HepG2 (cell line): ENCODE data around the gene RASD1. TPM values are rescaled to one million over a fixed set of nuclear protein-coding genes. Genes with fewer than 3 reads are reported as not detected.

ENCODE experiments used
- HNRNPL ChIP-seq: fragments of 200-400 bp; formaldehyde crosslinking; IDR thresholded peaks from 2 replicates; pipeline ENCODE4 v1.6.1; 2017; ENCODE audit warnings: mild to moderate bottlenecking, low read depth, low read length
- KAT8 ChIP-seq: IDR thresholded peaks from 2 replicates; pipeline ENCODE4 v1.6.1; 2016; ENCODE audit warnings: missing genetic modification reagents, missing compliant biosample characterization
- MEIS2 ChIP-seq: sonication (generic); formaldehyde crosslinking; IDR thresholded peaks from 2 replicates; pipeline ENCODE4 v1.9.0; 2021; ENCODE audit warnings: mild to moderate bottlenecking, missing genetic modification reagents
- MYNN ChIP-seq: sonication (generic); formaldehyde crosslinking; IDR thresholded peaks from 2 replicates; pipeline ENCODE4 v1.4.0; 2020; ENCODE audit warnings: mild to moderate bottlenecking, low read depth, missing genetic modification reagents
- MZF1 ChIP-seq: sonication (generic); formaldehyde crosslinking; IDR thresholded peaks from 2 replicates; pipeline ENCODE4 v1.8.1; 2023; ENCODE audit warnings: mild to moderate bottlenecking, missing genetic modification reagents, borderline replicate concordance
- RBM22 ChIP-seq: fragments of 200-400 bp; formaldehyde crosslinking; optimal IDR thresholded peaks from 2 replicates; pipeline ENCODE3; 2017; ENCODE audit warnings: mild to moderate bottlenecking, low read length, moderate library complexity
- RBM39 ChIP-seq: fragments of 200-400 bp; formaldehyde crosslinking; IDR thresholded peaks from one replicate; pipeline ENCODE4 v1.6.1; 2018; ENCODE audit warnings: antibody characterized with exemption, mild to moderate bottlenecking, low read depth, low read length; ENCODE audit not compliant: poor library complexity, severe bottlenecking
- RNF2 ChIP-seq: fragments of 450-650 bp; conservative IDR thresholded peaks from 2 replicates; pipeline ENCODE4 v1.6.1; 2016; ENCODE audit warnings: low read depth
- THYN1 ChIP-seq: sonication (generic); formaldehyde crosslinking; IDR thresholded peaks from 2 replicates; pipeline ENCODE4 v1.8.1; 2023; ENCODE audit warnings: low read depth, mild to moderate bottlenecking, moderate library complexity, missing genetic modification reagents, borderline replicate concordance
- ZFX ChIP-seq: sonication (generic); formaldehyde crosslinking; IDR thresholded peaks from 2 replicates; pipeline ENCODE4 v1.4.0; 2020; ENCODE audit warnings: mild to moderate bottlenecking, low read depth, missing genetic modification reagents, moderate library complexity
- ZNF20 ChIP-seq: sonication (generic); formaldehyde crosslinking; IDR thresholded peaks from 2 replicates; pipeline ENCODE4 v1.4.0; 2020; ENCODE audit warnings: mild to moderate bottlenecking, moderate library complexity, missing genetic modification reagents
- ZNF264 ChIP-seq: sonication (generic); formaldehyde crosslinking; IDR thresholded peaks from 2 replicates; pipeline ENCODE4 v1.4.0; 2020; ENCODE audit warnings: missing genetic modification reagents
- polyA plus RNA-seq, 8 experiments: library from polyadenylated mRNA; depleted of rRNA in 3 of 8; stranded (reverse) in 7 of 8; unstranded in 1 of 8; fragments of >200 nt; fragmentation: Illumina TruSeq in 4 of 8; extraction: Trizol in 4 of 8; gene quantifications; 2 replicates each; pipeline versions ENCODE4 v1.2.1 to v1.2.3, GENCODE V29; 2011 to 2016; ENCODE audit warnings: low read depth in 4 of 8, missing spikeins in 1 of 8, mixed read lengths in 1 of 8; ENCODE audit not compliant: insufficient read depth in 1 of 8
- total RNA-seq, 5 experiments: library from RNA; depleted of rRNA; stranded (reverse); fragments of >200 nt; fragmentation: Illumina TruSeq; extraction: Trizol; gene quantifications; 2 replicates each; pipeline ENCODE4 v1.2.3, GENCODE V29; 2016; ENCODE audit warnings: low read depth in 1 of 5
- TF ChIP-seq, protein P1 (sequence below): sonication (generic); formaldehyde crosslinking; IDR thresholded peaks from 2 replicates; pipeline ENCODE4 v1.5.0; 2020; ENCODE audit warnings: missing genetic modification reagents, mild to moderate bottlenecking, borderline replicate concordance
- TF ChIP-seq, protein P2 (sequence below): IDR thresholded peaks from 2 replicates; pipeline ENCODE4 v1.6.1; 2018; ENCODE audit warnings: missing genetic modification reagents, mild to moderate bottlenecking, missing compliant biosample characterization
- TF ChIP-seq, protein P3 (sequence below): sonication (generic); formaldehyde crosslinking; IDR thresholded peaks from 2 replicates; pipeline ENCODE4 v1.8.1; 2023; ENCODE audit warnings: missing genetic modification reagents, inconsistent platforms, borderline replicate concordance
- TF ChIP-seq, protein P4 (sequence below): sonication (generic); formaldehyde crosslinking; IDR thresholded peaks from 2 replicates; pipeline ENCODE4 v1.9.0; 2021; ENCODE audit warnings: missing genetic modification reagents, borderline replicate concordance
- TF ChIP-seq, protein P5 (sequence below): sonication (generic); formaldehyde crosslinking; IDR thresholded peaks from 2 replicates; pipeline ENCODE4 v1.4.0; 2020; ENCODE audit warnings: mild to moderate bottlenecking, missing genetic modification reagents

RASD1 gene
- total and polyA plus RNA-seq, 2 of the 13 experiments (the other 11 are each of a cell fraction or from before 2014, with no cell fraction given), result 1.6 to 4.2 TPM

DNA sequence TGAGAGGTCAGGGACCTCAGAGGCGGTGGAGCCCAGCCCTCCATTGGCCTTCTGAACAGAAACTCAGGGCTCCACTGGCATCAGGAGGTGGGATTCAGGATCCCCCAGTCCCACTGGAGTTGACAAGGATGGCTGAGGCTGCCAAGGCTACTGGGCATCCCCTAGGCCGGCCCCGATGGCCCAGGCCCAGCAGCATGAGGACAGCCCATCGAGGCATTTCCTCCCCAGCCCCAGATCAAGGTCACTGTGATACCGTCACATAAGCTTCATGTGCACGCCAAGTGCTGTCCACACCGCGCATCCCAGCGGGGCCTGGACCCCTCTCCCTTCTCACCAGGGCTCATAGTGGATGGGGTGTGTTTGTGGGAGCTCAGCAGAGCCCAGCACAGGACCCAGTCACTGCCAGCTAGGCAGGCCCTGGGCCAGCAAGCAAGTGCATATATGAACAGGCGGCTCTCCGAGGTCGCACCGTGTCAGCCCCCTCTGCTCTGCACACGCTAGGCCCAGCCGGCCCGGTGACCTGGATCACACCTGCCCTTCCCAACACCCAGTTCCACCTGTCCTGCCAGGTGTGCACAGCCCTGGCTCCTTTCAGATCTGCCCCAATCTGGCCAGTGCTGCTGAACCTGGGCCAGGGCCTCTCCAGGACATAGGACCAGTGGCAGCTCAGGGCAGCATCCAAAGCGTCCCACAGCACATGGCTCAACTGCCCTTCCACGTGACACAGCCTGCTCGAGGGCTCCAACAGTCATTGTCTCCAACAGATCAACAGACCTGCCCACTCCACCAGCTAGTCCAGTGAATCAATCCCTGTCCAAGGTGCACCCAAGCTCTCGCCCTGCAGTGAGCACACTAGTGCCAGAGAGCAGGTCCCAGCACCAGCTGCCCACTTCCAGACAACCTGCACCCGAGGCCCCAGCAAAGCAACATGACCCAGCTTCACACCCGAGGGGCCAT, 32.8 kb upstream of the RASD1 start (continued):
- TF ChIP-seq, protein P1, sequence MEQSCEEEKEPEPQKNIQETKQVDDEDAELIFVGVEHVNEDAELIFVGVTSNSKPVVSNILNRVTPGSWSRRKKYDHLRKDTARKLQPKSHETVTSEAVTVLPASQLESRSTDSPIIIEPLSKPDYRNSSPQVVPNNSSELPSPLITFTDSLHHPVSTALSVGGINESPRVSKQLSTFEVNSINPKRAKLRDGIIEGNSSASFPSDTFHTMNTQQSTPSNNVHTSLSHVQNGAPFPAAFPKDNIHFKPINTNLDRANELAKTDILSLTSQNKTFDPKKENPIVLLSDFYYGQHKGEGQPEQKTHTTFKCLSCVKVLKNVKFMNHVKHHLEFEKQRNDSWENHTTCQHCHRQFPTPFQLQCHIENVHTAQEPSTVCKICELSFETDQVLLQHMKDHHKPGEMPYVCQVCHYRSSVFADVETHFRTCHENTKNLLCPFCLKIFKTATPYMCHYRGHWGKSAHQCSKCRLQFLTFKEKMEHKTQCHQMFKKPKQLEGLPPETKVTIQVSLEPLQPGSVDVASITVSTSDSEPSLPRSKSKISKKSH (CRISPR knock-in tag), result no peak
- TF ChIP-seq RNF2 (0 out of 2 replicates have a peak, but pooled peaks have one; percentile 36), MZF1 (CRISPR knock-in tag) (no peak), THYN1 (CRISPR knock-in tag) (no peak), ZFX (CRISPR knock-in tag) (no peak; the same call in 1 of the 2 replicates), MEIS2 (CRISPR knock-in tag) (no peak), RBM22 (no peak), ZNF20 (CRISPR knock-in tag) (no peak), MYNN (CRISPR knock-in tag) (no peak), RBM39 (no peak), ZNF264 (CRISPR knock-in tag) (no peak), KAT8 (CRISPR knock-in tag) (no peak), HNRNPL (0 out of 2 replicates have a peak, but pooled peaks have one; percentile 22)
- TF ChIP-seq, protein P2, sequence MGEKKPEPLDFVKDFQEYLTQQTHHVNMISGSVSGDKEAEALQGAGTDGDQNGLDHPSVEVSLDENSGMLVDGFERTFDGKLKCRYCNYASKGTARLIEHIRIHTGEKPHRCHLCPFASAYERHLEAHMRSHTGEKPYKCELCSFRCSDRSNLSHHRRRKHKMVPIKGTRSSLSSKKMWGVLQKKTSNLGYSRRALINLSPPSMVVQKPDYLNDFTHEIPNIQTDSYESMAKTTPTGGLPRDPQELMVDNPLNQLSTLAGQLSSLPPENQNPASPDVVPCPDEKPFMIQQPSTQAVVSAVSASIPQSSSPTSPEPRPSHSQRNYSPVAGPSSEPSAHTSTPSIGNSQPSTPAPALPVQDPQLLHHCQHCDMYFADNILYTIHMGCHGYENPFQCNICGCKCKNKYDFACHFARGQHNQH (CRISPR knock-in tag), result no peak
- TF ChIP-seq, protein P3, sequence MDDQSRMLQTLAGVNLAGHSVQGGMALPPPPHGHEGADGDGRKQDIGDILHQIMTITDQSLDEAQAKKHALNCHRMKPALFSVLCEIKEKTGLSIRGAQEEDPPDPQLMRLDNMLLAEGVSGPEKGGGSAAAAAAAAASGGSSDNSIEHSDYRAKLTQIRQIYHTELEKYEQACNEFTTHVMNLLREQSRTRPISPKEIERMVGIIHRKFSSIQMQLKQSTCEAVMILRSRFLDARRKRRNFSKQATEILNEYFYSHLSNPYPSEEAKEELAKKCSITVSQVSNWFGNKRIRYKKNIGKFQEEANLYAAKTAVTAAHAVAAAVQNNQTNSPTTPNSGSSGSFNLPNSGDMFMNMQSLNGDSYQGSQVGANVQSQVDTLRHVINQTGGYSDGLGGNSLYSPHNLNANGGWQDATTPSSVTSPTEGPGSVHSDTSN (CRISPR knock-in tag), result no peak
- TF ChIP-seq, protein P4, sequence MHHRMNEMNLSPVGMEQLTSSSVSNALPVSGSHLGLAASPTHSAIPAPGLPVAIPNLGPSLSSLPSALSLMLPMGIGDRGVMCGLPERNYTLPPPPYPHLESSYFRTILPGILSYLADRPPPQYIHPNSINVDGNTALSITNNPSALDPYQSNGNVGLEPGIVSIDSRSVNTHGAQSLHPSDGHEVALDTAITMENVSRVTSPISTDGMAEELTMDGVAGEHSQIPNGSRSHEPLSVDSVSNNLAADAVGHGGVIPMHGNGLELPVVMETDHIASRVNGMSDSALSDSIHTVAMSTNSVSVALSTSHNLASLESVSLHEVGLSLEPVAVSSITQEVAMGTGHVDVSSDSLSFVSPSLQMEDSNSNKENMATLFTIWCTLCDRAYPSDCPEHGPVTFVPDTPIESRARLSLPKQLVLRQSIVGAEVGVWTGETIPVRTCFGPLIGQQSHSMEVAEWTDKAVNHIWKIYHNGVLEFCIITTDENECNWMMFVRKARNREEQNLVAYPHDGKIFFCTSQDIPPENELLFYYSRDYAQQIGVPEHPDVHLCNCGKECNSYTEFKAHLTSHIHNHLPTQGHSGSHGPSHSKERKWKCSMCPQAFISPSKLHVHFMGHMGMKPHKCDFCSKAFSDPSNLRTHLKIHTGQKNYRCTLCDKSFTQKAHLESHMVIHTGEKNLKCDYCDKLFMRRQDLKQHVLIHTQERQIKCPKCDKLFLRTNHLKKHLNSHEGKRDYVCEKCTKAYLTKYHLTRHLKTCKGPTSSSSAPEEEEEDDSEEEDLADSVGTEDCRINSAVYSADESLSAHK (CRISPR knock-in tag), result no peak
- TF ChIP-seq, protein P5, sequence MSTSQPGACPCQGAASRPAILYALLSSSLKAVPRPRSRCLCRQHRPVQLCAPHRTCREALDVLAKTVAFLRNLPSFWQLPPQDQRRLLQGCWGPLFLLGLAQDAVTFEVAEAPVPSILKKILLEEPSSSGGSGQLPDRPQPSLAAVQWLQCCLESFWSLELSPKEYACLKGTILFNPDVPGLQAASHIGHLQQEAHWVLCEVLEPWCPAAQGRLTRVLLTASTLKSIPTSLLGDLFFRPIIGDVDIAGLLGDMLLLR, result no peak
